GM21717 (cell line): Measurements from ENCODE around the gene TACC2.

Experiments
- ATAC-seq: cut with Tn5 transposase; IDR thresholded peaks from one replicate; pipeline ENCODE4 v1.9.1; 2021; ENCODE audit warnings: mild to moderate bottlenecking, moderate library complexity; ENCODE audit not compliant: unreplicated experiment

TACC2 gene

DNA sequence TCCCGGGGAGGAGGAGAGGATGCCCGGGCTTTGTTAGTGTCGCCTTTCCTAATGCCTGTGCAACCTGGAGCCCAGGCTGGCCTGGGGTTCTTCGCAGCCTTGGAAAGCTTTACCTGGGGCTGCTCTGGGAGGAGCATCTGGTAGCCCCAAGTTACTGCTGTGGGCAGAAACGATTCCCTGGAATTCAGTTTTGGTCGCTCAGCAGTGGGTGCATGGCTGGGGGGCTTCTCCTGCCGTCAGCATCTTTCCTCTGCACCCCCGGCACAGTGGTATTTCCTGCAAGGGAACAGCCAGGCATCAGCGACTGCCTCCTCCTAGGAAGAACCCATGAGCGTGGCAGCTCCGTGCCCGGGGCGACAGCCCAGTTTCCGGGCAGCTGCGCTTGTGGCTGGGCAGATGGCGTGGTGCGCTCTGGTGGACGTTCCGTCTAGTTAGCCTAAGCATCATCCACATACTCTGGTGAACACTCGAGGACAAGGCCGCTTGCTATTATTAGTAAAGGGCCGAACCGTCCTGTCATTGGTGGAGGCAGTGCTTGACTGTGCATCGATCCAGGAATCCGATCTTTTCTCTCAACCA is 175.1 kb downstream of the TACC2 start:
- ATAC-seq, result no peak

DNA sequence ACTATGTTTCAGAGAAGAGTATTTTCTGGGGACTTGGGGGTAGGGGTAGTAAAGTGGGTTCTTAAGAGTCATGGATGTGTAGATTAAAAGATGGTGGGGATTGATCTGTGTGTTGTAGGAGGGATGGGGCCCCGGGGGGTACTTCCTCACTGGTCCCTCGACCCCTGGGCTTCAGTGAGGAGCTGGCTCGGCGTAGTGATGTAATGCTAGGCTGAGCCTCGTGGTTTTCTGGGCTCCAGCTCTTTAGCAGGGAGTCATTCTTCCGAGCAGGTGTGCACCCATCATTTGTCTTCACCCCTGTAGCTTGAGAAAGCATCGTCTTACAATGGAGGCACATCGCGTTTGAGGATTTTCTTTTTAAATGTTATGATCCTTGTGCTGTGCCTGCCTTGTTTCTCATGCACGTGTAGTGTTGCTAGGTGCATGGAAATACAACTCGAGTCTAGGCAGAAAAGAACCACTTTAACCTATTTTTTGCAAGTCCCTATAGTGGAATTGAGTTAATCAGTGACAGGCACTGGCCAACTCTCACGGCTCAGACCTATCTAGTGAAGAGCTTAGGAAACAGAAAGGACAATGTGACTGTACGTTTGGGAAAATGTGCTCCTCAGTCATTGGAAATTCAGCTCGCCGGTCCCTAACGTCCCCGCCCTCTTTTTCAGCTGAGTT is 176.0 kb downstream of the TACC2 start:
- no peak for ATAC-seq

DNA sequence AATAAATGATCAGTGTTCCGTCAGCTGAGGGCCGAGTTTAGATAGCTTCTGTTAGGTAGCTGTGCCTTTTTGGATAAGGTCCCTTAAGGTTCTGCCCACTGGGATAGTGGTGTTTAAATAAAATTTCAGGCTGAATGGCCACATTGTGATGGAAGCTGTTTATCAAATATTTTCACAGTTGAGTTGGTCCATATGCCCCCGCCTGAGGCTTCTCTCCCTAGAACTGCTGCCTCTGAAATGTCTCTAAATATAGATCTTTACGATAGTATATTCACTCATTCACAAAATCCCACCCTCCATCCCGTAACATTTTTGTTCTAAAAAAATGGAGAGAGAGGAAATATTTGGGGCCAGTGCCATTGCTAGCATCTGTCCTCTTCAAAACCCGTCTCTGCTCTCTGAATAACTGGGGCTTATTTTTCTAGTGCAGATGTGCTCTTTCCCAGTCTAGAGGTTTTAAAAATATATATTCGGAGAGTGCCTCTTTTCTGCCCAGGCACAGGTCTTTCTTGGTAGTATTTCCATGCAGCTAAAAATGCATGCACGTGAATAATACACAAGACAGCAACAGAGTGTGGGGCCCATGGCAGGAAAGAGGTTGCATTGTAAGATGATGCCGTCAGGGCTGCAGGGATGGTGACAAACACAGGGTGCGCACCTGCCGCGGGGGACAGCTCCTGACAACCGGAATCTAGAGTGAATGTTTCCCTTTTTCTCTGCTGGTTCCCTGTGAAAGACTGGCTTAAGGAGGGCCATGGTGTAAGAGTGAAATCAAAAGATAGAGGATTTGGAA is 176.7 kb downstream of the TACC2 start:
- ATAC-seq, result no peak

DNA sequence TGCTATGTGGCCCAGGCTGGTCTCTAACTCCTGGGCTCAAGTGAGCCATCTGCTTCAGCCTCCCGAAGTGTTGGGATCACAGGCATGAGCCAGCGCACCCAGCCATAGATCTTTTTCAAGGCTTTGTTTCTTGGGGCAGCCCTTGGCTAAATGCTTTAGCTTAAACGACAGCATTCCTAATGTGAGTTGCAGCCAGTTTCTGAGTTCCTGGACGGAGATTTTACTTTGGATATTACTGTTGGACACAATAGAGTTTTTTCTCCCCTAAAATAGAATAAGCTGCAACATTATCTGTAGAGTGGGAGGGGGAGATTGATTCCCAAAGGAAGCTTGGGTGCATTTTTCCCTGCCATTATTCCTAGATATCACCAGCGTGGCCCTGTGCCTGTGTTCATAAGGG is 179.1 kb downstream of the TACC2 start:
- no peak for ATAC-seq

DNA sequence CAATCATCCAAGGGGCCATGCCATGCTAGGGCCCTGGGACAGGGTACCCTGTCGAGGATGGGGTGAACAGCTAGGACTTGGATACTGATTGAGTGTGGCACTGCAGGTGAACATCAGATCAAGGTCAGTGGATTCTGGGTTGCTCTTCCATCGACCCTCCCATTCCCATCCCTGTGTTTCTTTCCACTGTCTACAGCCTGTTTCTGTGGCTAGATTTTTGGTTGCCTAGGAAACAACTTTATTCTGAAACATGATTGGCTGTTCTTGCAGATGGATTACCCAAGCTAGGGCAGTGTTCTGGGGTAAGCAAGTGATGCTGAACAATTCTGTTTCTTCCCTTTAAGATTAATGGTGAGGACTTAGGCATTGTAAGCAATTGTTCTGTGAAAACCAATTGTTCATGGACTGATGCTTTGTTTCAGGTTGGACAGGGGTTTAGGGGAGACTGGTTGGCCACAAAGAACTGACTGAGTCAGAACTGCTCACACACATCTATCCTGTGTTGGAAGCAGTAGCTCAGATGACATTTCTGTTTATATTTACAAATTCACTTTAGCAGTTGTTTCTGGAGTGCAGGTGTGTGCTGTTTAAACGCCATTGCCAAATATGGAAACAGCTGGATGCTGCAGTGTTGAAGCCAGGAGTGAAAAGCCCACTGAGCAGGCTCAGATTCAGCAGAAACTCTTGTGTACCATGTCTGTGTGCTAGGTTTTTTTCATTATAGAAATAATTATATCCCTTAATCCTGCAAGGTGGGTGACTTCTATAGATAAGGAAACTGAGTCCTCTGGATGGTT is 179.8 kb downstream of the TACC2 start:
- no peak for ATAC-seq

DNA sequence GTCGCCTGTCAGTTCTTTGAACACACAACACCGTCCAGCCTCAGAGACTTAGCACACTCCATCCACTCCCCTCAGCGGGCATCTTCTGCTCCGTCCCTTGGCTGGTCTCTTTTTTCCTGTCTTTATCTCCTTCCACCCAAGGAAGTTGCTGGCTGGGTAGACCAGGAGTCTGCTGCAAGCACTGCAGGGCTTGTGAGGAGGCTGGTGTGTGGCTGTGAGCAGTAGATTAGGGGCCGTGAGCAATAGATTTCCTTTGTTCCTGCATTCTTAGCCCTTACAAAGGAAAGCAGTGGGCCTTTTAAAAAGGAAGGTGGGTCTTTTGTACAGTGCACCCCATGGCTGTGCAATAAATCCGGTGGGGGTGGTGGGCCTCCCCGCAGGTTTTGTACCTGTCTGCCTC is 181.8 kb downstream of the TACC2 start:
- no peak for ATAC-seq

DNA sequence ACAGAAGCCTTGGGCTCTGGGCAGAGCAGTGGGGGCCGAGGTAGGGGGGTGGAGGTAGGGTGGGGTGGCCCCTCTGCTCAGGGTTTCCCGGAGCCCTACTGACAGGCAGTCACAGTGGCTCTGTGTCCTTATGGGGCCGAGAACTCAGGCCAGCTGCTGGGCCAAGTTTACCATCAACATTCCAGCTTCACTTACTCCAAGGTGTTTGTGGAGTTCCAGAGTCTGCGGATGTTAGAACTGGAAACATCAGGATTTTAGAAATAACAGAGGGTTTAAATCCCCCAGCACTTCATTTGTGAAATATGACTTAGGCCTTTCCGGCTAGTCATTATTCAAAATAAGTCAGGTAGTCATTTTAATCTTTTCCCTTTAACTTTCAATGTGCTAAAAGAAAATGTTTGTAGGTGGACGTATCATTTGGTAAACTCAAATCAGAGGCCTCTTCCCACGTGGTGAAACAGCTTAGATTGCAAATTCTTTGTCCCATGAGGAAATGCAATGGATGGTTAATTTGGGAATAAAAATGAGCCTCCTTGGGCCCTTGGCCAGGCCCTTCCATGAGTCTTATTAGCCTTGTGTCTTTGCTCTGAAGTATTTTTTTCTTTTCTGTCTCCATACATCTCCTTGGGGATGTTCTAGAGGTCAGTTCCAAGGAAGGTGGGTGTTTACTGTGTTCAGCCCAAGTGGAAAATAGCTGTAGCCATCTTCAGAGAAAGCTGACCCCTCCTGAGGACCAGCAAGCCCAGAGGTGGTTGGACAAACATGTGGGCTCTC is 182.5 kb downstream of the TACC2 start:
- no peak for ATAC-seq

DNA sequence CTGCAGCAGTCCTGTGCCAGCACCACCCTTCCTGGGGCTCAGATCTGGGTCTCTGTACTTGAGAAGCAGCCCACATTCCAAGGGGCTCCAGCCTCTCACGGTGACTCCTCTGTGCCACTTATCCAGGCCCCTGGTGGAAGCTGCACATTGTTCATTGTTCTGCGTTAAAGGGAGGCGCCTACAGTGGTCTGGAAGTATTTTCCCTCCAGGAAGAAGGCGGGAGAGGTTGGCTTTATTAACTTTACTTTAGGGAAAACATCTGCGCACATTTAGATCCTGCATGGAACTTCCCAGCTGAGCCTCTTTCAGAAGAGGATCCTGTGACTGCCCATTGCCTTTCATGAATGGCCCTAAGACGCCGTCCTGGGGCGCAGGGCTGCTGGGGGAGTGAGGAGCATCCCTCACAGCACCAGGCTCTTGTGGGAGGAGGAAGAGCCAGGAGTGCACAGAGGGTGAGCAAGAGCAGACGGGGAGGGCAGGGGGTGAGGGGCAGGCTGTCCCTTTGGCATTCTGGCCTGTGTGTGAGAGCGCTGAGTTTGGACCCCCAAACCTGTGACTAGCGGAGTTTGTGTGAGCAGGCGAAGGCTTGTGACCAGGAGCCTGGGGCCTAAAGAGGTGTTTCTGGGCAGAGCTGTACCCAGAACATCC is 183.5 kb downstream of the TACC2 start:
- no peak for ATAC-seq

DNA sequence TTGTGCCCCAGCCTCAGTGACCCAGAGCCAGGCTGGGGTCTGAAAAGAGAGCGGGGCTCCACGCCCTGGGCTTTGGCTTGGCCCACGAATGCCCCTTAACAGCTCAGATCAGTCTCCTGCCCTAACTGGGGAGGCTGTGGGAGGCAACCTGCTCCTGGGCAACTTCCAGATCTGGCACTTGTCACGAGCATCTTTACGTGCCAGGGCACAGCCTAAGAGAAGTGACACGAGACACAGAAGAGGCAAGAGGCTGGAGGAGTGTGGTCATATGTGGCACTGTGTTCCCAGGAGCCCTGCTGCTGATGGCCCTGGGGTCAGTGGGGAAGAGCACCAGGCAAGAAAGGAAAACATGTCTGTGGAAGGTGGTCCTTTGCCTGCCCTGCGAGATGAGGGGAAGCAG is 184.4 kb downstream of the TACC2 start:
- no peak for ATAC-seq

DNA sequence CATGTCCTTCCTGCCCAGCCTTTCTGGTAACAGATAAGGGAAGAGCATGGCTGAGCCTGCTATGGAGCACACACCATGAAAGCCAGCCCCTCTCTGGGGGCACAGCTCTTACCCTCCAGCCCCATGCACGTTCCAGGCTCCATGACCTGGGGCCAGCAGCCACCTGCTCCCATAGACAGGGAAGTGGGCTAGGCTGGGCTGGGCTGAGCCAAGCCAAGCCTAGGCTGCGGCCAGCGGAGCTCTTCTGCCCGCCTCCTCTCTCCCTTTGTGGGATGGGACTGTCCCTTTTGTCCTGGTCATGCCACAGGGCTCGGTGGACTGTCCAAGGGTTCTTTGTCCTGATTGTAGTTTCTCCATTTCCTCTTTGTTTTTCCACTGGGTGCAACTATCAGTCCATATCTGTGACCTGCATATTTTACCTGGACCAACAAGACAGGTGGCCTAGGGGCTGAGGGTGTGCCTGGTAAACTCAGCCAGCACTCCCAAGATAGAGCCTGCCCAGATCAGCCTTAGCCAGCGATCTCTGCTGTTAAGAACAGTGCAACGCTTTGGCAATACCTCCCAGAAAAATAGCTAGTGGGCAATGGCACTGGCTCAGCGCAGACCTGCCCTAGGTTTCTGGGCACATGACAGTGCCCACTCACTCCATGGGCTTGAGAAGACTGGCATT is 184.9 kb downstream of the TACC2 start:
- ATAC-seq, result no peak

DNA sequence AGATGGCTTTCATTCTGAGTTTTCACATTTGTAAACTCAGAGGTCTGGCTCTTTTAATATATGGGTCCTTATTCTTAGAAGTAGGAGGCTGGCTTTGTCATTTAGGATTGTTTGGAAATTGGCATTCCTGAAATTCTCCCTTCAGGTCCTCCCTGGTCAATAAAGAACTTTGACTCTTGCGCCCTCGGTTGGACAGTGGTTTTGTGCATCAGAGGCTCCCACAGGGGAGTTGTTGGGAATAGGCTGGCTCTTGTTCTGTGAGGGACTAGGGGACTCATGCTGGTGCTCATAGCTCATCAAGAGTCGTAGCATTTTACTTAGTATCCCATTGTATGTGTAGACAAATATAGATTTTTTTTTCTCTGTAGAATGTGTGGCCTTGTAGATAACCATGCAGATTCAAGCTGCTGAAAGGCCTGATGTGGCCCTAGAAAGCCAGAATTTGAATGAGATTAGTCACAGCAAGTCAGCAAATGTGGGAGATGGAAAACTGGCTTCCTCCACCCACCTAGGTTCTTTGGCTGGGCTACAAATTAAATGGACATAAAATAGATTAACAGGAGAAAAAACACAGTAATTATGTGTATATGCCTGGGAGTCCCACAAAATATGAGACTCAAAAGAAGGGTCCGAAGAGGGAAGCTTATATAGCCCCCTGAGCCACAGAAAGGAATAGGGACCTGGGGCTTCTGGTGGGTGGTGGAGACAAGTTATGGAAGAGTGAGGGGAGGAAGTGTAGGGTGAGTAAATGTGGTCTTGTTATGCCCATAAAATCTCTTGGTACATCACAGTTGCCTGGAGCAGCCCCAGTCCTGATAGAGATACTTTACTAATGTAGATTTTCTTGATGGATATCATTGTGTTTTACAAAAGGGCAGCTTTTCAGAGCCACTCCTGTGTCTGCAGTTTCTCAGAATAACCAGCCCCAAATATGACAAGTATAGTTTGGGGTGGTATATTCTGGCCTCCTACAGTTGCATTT is 187.6 kb downstream of the TACC2 start:
- ATAC-seq, result no peak

DNA sequence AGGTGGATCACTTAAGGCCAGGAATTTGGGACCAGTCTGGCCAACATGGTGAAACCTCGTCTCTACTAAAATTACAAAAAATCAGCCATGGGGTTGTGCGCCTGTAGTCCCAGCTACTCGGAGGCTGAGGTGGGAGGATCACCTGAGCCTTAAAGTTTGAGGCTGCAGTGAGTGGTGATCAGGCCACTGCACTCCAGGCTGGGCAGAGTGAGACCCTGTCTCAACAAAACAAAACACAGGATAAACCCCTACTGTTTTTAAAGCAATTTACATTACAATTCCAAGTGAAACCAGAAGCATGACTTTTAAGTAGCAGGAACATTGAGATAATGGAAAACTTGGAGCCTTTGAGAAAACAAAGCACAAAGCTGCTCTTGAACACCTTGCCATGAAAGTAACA is 189.7 kb downstream of the TACC2 start:
- ATAC-seq, result no peak

DNA sequence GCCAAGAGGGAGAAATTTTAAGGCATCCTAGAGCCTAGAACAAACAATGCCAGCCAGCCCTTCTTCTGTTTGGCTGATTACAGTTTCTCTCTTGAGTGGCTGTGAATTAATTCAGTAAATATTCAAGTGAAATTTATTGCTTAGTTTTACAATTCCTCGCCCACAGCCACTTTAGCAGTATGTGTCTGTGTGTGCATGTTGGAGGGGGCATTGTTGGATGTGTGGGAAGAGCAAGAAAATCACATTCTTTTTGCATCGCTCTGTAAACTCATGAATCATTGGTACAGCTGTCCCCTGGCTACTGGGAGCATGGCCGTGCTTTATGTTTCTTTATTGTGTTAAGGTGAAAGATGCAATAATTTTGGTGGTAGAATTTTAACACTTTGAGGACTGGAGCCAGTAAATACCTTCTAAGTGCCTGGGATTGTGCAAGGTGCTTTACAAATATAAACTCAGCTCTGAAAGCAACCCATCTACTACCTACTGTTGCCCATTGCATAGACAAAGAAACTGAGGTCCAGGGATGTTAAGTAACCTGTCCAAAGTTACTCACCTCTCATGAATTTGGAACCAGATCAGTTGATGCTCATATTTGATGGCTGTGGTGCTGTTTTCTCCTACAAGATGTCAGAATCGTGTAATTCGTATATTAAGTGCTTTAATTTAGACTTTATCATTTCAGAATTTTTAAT is 192.2 kb downstream of the TACC2 start:
- ATAC-seq, result no peak

DNA sequence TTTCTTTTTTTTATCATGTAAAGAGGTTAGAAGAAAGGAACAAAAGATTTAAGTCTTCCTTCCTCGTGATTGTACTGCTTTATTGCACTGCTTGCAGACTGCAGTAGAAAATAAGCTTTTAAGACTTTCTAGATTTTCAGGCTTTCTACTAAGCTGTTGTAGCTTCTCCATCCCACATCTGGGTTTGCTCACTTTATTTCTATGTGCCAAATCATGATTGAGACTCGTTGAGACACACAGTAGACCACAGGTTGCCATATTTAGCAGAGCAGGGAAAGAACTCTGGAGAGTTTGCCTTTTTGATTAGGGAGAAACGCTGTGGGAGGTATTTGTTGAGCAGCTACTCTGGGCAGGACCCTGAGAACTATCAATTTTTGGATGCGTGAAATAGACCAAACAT is 192.9 kb downstream of the TACC2 start:
- no peak for ATAC-seq

DNA sequence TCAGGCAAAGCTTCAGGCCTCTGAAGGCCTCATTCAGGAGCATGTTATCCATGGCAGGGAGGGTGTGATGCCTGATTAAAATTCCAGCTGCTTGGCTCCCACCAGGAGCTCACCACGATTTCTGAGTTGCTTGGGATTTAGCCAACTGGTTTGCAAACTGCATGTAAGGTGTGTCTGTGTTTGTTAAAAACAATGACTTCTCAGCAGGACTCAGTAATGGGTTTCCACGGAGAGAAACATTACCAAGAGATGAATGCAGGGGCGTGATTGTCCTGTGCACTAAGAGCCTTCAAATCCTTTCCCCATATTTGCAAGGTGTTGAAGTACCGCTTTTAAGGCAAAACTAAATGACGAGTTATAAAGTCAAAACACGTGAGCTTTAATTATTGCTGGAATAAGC is 193.3 kb downstream of the TACC2 start:
- ATAC-seq, result no peak

DNA sequence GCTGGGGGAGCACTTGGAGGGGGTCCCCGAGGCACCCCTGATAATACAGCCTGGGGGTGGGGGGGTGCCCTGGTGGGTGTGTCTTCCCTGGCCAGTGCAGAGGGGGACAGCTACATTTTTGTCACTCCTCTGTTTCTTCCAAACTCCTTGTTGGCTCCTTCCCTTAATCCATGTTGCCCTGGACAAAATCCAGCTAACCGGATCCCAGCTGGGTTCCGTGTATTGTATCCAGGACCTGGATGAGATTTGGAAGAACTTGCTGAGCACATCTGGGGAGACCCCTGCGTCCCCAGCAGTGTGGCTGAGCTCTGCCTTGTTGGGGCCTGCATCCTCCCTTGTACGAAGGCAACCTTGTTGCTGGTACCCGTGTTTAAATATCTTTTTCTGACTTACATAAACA is 195.3 kb downstream of the TACC2 start:
- ATAC-seq, result no peak

DNA sequence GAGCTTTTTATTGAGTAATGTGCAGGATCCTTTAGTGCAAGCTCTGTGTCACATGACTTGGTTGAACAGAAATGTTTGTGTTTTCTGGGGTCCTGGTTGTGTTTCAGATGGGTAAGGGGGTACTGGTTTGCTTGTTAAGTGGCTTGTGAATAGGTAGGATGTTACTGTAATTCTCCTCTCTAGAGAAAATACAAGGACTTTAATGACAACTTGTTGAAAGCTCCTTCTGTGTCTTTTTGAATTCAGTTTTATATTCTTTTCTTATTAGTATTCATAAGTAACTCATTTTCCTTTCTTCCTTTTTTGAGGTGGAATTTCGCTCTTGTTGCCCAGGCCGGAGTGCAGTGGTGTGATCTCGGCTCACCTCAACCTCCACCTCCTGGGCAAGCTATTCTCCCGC is 196.7 kb downstream of the TACC2 start:
- no peak for ATAC-seq
